H1 (cell line): ENCODE measurements around the gene AMOT. TPM values are rescaled to one million over a fixed set of nuclear protein-coding genes. Genes with fewer than 3 reads are reported as not detected.

Experiments
- GABPA ChIP-seq: IDR thresholded peaks from 2 replicates; pipeline ENCODE4 v1.6.1; 2011; ENCODE audit warnings: mild to moderate bottlenecking, low read length, moderate library complexity, borderline replicate concordance; ENCODE audit not compliant: insufficient read depth
- HDAC2 ChIP-seq, 2 experiments: fragments of 300-600 bp in 1 of 2; sonication (generic) in 1 of 2; IDR thresholded peaks; 2 replicates each; pipeline ENCODE4 v1.6.1; 2011 to 2012; ENCODE audit warnings: low read depth in 2 of 2, low read length in 2 of 2, mild to moderate bottlenecking in 2 of 2, moderate library complexity in 2 of 2, borderline replicate concordance in 1 of 2, inconsistent platforms in 1 of 2
- KDM1A ChIP-seq: fragments of 200-600, 300-600 bp; sonication (generic); IDR thresholded peaks from 2 replicates; pipeline ENCODE4 v1.7.1; 2016; ENCODE audit warnings: mild to moderate bottlenecking, low read length, borderline replicate concordance
- PHF8 ChIP-seq: fragments of 200-600 bp; sonication (generic); conservative IDR thresholded peaks from 2 replicates; pipeline ENCODE4 v1.7.1; 2012; ENCODE audit warnings: low read depth, mild to moderate bottlenecking, inconsistent platforms, low read length, moderate library complexity
- SP2 ChIP-seq: IDR thresholded peaks from 2 replicates; pipeline ENCODE4 v1.6.1; 2012; ENCODE audit warnings: mild to moderate bottlenecking, low read length, inconsistent platforms
- SUZ12 ChIP-seq: fragments of 200-600 bp; sonication (generic); IDR thresholded peaks from 2 replicates; pipeline ENCODE4 v1.6.1; 2012; ENCODE audit warnings: mild to moderate bottlenecking, inconsistent platforms, low read length, moderate library complexity, mixed read lengths
- YY1 ChIP-seq: IDR thresholded peaks from 2 replicates; pipeline ENCODE4 v1.6.1; 2011; ENCODE audit warnings: low read depth, mild to moderate bottlenecking, low read length
- polyA plus RNA-seq, 7 experiments: library from polyadenylated mRNA; depleted of rRNA in 3 of 7; stranded (reverse) in 5 of 7; unstranded in 2 of 7; fragments of >200 nt in 5 of 7; fragments of 200-250 nt in 2 of 7; gene quantifications; 1 replicate in 5 of 7; 2 replicates in 1 of 7; 4 replicates in 1 of 7; pipeline versions ENCODE4 v1.2.1 to v1.2.3, GENCODE V29; 2011 to 2013; ENCODE audit warnings: missing spikeins in 2 of 7, mixed read lengths in 2 of 7
- total RNA-seq: library from RNA; stranded (reverse); fragmentation: NEBNext Ultra II Directional; extraction: Animal tissue kit (Norgen Biotek cat#: 25700); gene quantifications from 2 replicates; pipeline ENCODE4 v1.2.1, GENCODE V29; 2021
- TF ChIP-seq, protein P1 (sequence below): fragments of 300-600 bp; sonication (generic); IDR thresholded peaks from 2 replicates; pipeline ENCODE4 v1.7.1; 2012; ENCODE audit warnings: low read length, moderate library complexity, mild to moderate bottlenecking, inconsistent platforms; ENCODE audit not compliant: insufficient replicate concordance
- TF ChIP-seq, protein P2 (sequence below): IDR thresholded peaks from 2 replicates; pipeline ENCODE4 v1.6.1; 2012; ENCODE audit warnings: inconsistent platforms

The AMOT gene
- total and polyA plus RNA-seq, 2 of the 8 experiments (the other 6 are each of a cell fraction or from before 2014, with no cell fraction given): 2.3 to 7.1 TPM

DNA sequence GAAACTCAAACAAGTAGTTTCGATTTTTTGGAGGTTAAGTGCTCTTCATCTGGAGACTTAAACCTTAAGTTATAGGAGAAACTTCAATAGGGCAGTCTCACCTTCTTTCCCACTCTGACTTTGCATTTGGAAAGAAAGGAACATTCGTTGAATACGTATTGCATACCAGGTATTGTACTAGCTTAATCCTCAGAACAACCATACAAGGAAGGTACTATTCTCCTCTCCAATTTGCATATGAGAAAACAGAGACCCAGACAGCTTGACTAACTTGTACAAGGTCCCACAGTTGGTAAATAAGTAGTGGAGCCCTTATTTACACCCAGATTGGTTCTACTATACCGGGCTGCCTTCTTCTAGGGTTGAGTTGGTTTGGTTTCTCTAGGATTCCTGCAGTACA lies 32.6 kb downstream of the AMOT start (continued):
- TF ChIP-seq, protein P1, sequence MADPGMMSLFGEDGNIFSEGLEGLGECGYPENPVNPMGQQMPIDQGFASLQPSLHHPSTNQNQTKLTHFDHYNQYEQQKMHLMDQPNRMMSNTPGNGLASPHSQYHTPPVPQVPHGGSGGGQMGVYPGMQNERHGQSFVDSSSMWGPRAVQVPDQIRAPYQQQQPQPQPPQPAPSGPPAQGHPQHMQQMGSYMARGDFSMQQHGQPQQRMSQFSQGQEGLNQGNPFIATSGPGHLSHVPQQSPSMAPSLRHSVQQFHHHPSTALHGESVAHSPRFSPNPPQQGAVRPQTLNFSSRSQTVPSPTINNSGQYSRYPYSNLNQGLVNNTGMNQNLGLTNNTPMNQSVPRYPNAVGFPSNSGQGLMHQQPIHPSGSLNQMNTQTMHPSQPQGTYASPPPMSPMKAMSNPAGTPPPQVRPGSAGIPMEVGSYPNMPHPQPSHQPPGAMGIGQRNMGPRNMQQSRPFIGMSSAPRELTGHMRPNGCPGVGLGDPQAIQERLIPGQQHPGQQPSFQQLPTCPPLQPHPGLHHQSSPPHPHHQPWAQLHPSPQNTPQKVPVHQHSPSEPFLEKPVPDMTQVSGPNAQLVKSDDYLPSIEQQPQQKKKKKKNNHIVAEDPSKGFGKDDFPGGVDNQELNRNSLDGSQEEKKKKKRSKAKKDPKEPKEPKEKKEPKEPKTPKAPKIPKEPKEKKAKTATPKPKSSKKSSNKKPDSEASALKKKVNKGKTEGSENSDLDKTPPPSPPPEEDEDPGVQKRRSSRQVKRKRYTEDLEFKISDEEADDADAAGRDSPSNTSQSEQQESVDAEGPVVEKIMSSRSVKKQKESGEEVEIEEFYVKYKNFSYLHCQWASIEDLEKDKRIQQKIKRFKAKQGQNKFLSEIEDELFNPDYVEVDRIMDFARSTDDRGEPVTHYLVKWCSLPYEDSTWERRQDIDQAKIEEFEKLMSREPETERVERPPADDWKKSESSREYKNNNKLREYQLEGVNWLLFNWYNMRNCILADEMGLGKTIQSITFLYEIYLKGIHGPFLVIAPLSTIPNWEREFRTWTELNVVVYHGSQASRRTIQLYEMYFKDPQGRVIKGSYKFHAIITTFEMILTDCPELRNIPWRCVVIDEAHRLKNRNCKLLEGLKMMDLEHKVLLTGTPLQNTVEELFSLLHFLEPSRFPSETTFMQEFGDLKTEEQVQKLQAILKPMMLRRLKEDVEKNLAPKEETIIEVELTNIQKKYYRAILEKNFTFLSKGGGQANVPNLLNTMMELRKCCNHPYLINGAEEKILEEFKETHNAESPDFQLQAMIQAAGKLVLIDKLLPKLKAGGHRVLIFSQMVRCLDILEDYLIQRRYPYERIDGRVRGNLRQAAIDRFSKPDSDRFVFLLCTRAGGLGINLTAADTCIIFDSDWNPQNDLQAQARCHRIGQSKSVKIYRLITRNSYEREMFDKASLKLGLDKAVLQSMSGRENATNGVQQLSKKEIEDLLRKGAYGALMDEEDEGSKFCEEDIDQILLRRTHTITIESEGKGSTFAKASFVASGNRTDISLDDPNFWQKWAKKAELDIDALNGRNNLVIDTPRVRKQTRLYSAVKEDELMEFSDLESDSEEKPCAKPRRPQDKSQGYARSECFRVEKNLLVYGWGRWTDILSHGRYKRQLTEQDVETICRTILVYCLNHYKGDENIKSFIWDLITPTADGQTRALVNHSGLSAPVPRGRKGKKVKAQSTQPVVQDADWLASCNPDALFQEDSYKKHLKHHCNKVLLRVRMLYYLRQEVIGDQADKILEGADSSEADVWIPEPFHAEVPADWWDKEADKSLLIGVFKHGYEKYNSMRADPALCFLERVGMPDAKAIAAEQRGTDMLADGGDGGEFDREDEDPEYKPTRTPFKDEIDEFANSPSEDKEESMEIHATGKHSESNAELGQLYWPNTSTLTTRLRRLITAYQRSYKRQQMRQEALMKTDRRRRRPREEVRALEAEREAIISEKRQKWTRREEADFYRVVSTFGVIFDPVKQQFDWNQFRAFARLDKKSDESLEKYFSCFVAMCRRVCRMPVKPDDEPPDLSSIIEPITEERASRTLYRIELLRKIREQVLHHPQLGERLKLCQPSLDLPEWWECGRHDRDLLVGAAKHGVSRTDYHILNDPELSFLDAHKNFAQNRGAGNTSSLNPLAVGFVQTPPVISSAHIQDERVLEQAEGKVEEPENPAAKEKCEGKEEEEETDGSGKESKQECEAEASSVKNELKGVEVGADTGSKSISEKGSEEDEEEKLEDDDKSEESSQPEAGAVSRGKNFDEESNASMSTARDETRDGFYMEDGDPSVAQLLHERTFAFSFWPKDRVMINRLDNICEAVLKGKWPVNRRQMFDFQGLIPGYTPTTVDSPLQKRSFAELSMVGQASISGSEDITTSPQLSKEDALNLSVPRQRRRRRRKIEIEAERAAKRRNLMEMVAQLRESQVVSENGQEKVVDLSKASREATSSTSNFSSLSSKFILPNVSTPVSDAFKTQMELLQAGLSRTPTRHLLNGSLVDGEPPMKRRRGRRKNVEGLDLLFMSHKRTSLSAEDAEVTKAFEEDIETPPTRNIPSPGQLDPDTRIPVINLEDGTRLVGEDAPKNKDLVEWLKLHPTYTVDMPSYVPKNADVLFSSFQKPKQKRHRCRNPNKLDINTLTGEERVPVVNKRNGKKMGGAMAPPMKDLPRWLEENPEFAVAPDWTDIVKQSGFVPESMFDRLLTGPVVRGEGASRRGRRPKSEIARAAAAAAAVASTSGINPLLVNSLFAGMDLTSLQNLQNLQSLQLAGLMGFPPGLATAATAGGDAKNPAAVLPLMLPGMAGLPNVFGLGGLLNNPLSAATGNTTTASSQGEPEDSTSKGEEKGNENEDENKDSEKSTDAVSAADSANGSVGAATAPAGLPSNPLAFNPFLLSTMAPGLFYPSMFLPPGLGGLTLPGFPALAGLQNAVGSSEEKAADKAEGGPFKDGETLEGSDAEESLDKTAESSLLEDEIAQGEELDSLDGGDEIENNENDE: no peak
- TF ChIP-seq GABPA (no peak), PHF8 (no peak), YY1 (no peak), KDM1A (no peak), SP2 (no peak), SUZ12 (no peak), HDAC2 (IDR thresholded peaks at IDR 0.05; ENCODE audit: borderline replicate concordance in 1 of 2, low read depth in 2 of 2, low read length in 2 of 2) (no peak)
- TF ChIP-seq, protein P2, sequence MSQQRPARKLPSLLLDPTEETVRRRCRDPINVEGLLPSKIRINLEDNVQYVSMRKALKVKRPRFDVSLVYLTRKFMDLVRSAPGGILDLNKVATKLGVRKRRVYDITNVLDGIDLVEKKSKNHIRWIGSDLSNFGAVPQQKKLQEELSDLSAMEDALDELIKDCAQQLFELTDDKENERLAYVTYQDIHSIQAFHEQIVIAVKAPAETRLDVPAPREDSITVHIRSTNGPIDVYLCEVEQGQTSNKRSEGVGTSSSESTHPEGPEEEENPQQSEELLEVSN: no peak
